Osteoblast (primary cell): Measurements from ENCODE around the gene GAN. TPM values are rescaled to one million over a fixed set of nuclear protein-coding genes. Genes with fewer than 3 reads are reported as not detected.

Experiments
- DNase-seq: peaks from one replicate; pipeline ENCODE4 v3.0.0; 2011; ENCODE audit warnings: low spot score, mixed read lengths; ENCODE audit not compliant: insufficient read length; ENCODE audit errors: missing footprints
- H2AFZ ChIP-seq: 2 replicates; pipeline ENCODE4 v1.6.0; 2011; ENCODE audit warnings: mild to moderate bottlenecking, low read length
- H3K27ac ChIP-seq: 2 replicates; pipeline ENCODE4 v1.5.1; 2011; ENCODE audit warnings: mild to moderate bottlenecking, low read depth, low read length, moderate library complexity
- H3K27me3 ChIP-seq: 2 replicates; pipeline ENCODE4 v1.6.0; 2012; ENCODE audit warnings: mild to moderate bottlenecking, control low read depth, inconsistent platforms, low read length, moderate library complexity; ENCODE audit not compliant: insufficient read depth
- H3K36me3 ChIP-seq: 2 replicates; pipeline ENCODE4 v1.5.1; 2011; ENCODE audit warnings: mild to moderate bottlenecking, low read length, control low read depth, moderate library complexity; ENCODE audit not compliant: insufficient read depth
- H3K4me1 ChIP-seq: 2 replicates; pipeline ENCODE4 v1.5.1; 2011; ENCODE audit warnings: mild to moderate bottlenecking, low read length, control low read depth, moderate library complexity; ENCODE audit not compliant: insufficient read depth
- H3K4me2 ChIP-seq: 2 replicates; pipeline ENCODE4 v1.6.0; 2011; ENCODE audit warnings: mild to moderate bottlenecking, low read length; ENCODE audit not compliant: insufficient read depth
- H3K4me3 ChIP-seq: fragments of 200-600 bp; sonication (generic); 3 replicates; pipeline ENCODE4 v1.5.1; 2012; ENCODE audit warnings: mild to moderate bottlenecking, low read length, inconsistent platforms; ENCODE audit not compliant: insufficient read depth
- H3K79me2 ChIP-seq: 2 replicates; pipeline ENCODE4 v1.6.0; 2012; ENCODE audit warnings: mild to moderate bottlenecking, low read length, control low read depth, inconsistent platforms; ENCODE audit not compliant: insufficient read depth
- H3K9me3 ChIP-seq: 2 replicates; pipeline ENCODE4 v1.5.1; 2011; ENCODE audit warnings: low read depth, low read length, control low read depth
- H4K20me1 ChIP-seq: 2 replicates; pipeline ENCODE4 v1.6.0; 2012; ENCODE audit warnings: mild to moderate bottlenecking, low read length, control low read depth; ENCODE audit not compliant: insufficient read depth
- total RNA-seq: library from RNA; depleted of rRNA; stranded (reverse); fragments of >200 nt; gene quantifications from 2 replicates; pipeline ENCODE4 v1.2.3, GENCODE V29; 2012
- TF ChIP-seq, protein P1 (sequence below): IDR thresholded peaks from 2 replicates; pipeline ENCODE4 v1.5.1; 2011; ENCODE audit warnings: mild to moderate bottlenecking, low read depth, low read length, moderate library complexity; ENCODE audit errors: extremely low read depth

The GAN gene
- total RNA-seq, 1 donor: 10.9 TPM

GRCh38 chr16:81394966-81395655 is 80.3 kb downstream of the GAN start:
- no peaks in the 10 kb centered on the region for H3K9me3 ChIP-seq
- TF ChIP-seq, protein P1, sequence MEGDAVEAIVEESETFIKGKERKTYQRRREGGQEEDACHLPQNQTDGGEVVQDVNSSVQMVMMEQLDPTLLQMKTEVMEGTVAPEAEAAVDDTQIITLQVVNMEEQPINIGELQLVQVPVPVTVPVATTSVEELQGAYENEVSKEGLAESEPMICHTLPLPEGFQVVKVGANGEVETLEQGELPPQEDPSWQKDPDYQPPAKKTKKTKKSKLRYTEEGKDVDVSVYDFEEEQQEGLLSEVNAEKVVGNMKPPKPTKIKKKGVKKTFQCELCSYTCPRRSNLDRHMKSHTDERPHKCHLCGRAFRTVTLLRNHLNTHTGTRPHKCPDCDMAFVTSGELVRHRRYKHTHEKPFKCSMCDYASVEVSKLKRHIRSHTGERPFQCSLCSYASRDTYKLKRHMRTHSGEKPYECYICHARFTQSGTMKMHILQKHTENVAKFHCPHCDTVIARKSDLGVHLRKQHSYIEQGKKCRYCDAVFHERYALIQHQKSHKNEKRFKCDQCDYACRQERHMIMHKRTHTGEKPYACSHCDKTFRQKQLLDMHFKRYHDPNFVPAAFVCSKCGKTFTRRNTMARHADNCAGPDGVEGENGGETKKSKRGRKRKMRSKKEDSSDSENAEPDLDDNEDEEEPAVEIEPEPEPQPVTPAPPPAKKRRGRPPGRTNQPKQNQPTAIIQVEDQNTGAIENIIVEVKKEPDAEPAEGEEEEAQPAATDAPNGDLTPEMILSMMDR: no peak
- no peaks in the 10 kb centered on the region for H3K27me3 ChIP-seq
- H3K79me2 ChIP-seq: no peaks in the 10 kb centered on the region
- peaks cover 5% of the 10 kb centered on the region for H3K36me3 ChIP-seq
- H4K20me1 ChIP-seq: no peaks in the 10 kb centered on the region
- H2AFZ ChIP-seq: no peak overlapping the region
- no peak overlapping the region for H3K27ac ChIP-seq
- H3K4me2 ChIP-seq: no peak overlapping the region
- DNase-seq: no peak
- H3K4me1 ChIP-seq: no peaks in the 10 kb centered on the region
- H3K4me3 ChIP-seq: no peak overlapping the region

DNA sequence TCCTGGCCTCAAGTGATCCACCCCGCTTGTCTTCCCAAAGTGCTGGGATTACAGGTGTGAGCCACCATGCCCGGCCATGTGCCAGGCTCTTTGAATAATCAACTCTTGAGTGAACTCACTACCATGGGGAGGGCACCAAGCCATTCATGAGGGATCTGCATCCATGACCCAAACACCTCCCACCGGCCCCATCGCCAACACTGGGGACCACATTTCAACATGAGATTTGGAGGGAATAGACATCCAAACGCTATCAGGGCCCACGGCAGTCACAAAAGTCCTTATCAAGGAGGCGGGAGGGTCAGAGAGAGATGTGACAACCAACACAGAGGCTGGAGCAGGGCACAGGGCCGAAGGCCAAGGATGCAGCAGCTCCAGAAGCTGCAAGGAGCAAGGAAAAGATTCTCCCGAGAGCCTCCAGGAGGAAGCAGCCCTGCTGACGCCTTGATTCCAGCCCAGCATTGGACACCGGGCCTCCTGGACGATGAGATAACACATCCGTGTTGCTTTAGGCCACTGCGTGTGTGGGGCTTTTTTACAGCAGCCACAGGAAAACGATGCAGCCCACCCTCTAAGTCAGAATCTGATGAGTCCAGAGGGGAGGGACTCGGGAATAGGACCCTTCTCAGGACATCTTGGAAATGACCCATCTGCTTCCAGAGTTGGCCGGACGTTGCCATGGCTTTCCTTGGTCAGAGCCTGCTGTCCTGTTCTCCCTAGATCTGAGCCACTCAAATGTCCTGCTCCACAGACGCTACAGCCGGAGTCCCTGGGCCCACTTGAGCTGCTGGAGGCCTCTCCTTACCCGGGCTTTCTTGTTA is 82.5 kb downstream of the GAN start:
- Histone ChIP-seq H3K36me3 (no peaks in the 10 kb centered on the region), H3K4me3 (no peak overlapping the region), H3K27ac (no peak overlapping the region), H3K9me3 (no peaks in the 10 kb centered on the region), H4K20me1 (no peaks in the 10 kb centered on the region), H3K27me3 (no peaks in the 10 kb centered on the region), H2AFZ (no peak overlapping the region), H3K4me1 (peaks cover 10% of the 10 kb centered on the region), H3K4me2 (no peak overlapping the region), H3K79me2 (no peaks in the 10 kb centered on the region)
- TF ChIP-seq, protein P1: no peak
- no peak for DNase-seq

DNA sequence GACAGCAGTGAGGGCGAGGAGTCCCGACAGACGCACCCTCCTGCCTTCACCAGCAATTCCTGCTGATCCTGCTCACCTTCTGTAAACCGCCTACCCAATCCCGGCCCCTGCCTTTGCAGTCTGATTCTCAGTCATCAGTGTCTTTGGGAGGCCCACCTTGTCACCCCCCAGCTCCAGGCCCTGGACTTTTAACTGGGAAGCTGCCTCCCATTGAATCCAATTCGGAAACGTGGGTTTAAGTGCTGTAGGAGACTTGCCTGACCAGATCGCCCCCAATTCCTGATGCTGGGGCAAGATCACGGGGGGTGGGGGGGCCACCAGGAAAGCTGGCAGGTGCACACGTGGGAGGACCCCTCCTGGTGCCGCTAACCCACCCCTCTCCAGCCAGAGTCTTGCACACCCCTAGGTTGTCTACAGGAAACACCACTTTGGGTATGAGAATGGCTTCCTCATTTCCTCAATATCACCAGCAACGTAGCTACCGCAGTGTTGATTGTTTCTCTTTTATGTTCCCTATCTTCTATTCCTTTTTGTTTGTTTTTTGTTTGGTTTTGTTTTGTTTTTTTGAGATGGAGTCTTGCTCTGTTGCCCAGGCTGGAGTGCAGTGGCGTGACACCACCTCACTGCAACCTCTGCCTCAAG is 83.2 kb downstream of the GAN start:
- H3K79me2 ChIP-seq: no peaks in the 10 kb centered on the region

More for the DNA sequence above, 83.2 kb downstream of the GAN start:
- no peak for DNase-seq
- Histone ChIP-seq H2AFZ (no peak overlapping the region), H3K36me3 (no peaks in the 10 kb centered on the region), H3K4me3 (no peak overlapping the region), H3K4me2 (no peak overlapping the region), H3K27ac (no peak overlapping the region), H3K4me1 (peaks cover 10% of the 10 kb centered on the region), H3K27me3 (no peaks in the 10 kb centered on the region), H4K20me1 (no peaks in the 10 kb centered on the region), H3K9me3 (no peaks in the 10 kb centered on the region)
- TF ChIP-seq, protein P1: no peak
